Measurements from ENCODE around the gene FMN2.

The FMN2 gene

GRCh38 chr1:240056350-240056749 is 35.3 kb upstream of the FMN2 start:
- Histone ChIP-seq H3K4me1 (no peaks in the 10 kb centered on the region), H3K9me3 (no peaks in the 10 kb centered on the region), H3K4me3 (no peak overlapping the region), H3K27me3 (no peaks in the 10 kb centered on the region), H3K36me3 (no peaks in the 10 kb centered on the region), H3K27ac (no peak overlapping the region)
- DNase-seq, result no peak
- intact Hi-C loops (cut with DNase I; ENCODE audit: low total_unique reads), result no loop called here
- no peak for TF ChIP-seq CTCF (IDR thresholded peaks at IDR 0.05)

- H3K36me3 ChIP-seq, result no peaks in the 10 kb centered on the region
- no peak for DNase-seq
- TF ChIP-seq CTCF (IDR thresholded peaks at IDR 0.05), result no peak
- no peak overlapping the region for H3K27ac ChIP-seq
- no peak overlapping the region for H3K4me3 ChIP-seq
- no peaks in the 10 kb centered on the region for H3K4me1 ChIP-seq
- H3K9me3 ChIP-seq, result no peaks in the 10 kb centered on the region
- no peaks in the 10 kb centered on the region for H3K27me3 ChIP-seq
- intact Hi-C loops (cut with DNase I; ENCODE audit: low total_unique reads), result no loop called here
These were observed 33.6 kb upstream of the FMN2 start for GRCh38 chr1:240058049-240058448.

- H3K9me3 ChIP-seq, result no peaks in the 10 kb centered on the region
- TF ChIP-seq CTCF (IDR thresholded peaks at IDR 0.05), result no peak
- H3K4me3 ChIP-seq, result no peak overlapping the region
- H3K36me3 ChIP-seq, result no peaks in the 10 kb centered on the region
- H3K4me1 ChIP-seq, result no peaks in the 10 kb centered on the region
- H3K27me3 ChIP-seq, result no peaks in the 10 kb centered on the region
- no peak overlapping the region for H3K27ac ChIP-seq
- intact Hi-C loops (cut with DNase I; ENCODE audit: low total_unique reads), result no loop called here
- DNase-seq, result no peak
These were observed 22.7 kb upstream of the FMN2 start for GRCh38 chr1:240068961-240069360.

DNA sequence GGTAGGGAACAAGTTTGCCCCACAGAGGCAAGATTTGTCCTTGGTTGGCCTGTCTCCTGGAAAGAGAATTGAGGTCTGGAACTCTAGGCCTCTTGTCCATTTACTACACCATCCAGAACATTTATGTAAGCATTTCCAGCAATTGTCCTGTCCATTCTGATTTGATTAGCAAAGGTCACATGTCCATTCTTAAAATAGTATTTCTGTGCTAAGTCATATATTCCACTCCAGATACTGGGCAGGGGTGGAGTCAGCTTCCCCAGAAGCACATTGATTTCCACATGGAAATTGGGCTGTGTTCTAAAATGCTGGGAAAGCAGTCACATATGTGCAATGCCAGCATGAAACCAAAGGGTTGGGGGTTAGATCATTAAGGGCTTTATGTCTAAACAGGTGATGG is 21.5 kb upstream of the FMN2 start:
- H3K36me3 ChIP-seq, result no peaks in the 10 kb centered on the region

GRCh38 chr1:240073097-240073496 is 18.6 kb upstream of the FMN2 start:
- intact Hi-C loops (cut with DNase I; ENCODE audit: low total_unique reads), result no loop called here
- no peak for DNase-seq
- Histone ChIP-seq H3K9me3 (no peaks in the 10 kb centered on the region), H3K36me3 (no peaks in the 10 kb centered on the region), H3K4me3 (no peak overlapping the region), H3K4me1 (no peaks in the 10 kb centered on the region), H3K27me3 (no peaks in the 10 kb centered on the region), H3K27ac (no peak overlapping the region)
- no peak for TF ChIP-seq CTCF (IDR thresholded peaks at IDR 0.05)

More for the DNA sequence above, 21.5 kb upstream of the FMN2 start:
- H3K4me1 ChIP-seq, result no peaks in the 10 kb centered on the region
- TF ChIP-seq CTCF (IDR thresholded peaks at IDR 0.05), result no peak
- intact Hi-C loops (cut with DNase I; ENCODE audit: low total_unique reads), result no loop called here
- H3K9me3 ChIP-seq, result no peaks in the 10 kb centered on the region
- H3K27me3 ChIP-seq, result no peaks in the 10 kb centered on the region
- H3K4me3 ChIP-seq, result no peak overlapping the region
- H3K27ac ChIP-seq, result no peak overlapping the region
- DNase-seq, result no peak

DNA sequence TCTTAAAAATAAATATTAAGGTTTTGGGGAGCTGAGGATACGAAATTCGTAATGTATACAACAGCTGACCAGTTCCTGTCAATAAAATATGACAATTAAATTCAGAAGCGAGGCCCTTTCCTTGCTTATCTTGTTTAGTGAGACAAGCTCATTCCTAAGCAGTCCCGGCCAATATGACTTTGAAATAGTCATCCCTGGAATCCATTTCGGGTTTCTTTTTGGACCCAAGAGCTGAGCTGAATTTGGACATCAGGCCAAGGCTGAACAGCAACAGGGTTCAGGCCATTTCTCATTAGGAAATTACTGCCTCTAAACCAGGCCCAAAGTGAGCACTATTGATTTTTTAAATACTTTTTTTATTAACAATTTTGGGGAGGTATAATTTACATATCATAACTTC is 17.3 kb upstream of the FMN2 start:
- H3K36me3 ChIP-seq, result no peaks in the 10 kb centered on the region
- TF ChIP-seq CTCF (IDR thresholded peaks at IDR 0.05), result no peak
- no peaks in the 10 kb centered on the region for H3K4me1 ChIP-seq
- H3K27me3 ChIP-seq, result no peaks in the 10 kb centered on the region
- intact Hi-C loops (cut with DNase I; ENCODE audit: low total_unique reads), result no loop called here
- H3K27ac ChIP-seq, result no peak overlapping the region
- no peaks in the 10 kb centered on the region for H3K9me3 ChIP-seq
- no peak for DNase-seq
- H3K4me3 ChIP-seq, result no peak overlapping the region

All from tibial artery (tissue), 4 donors.